ENCODE data around the gene MIPOL1.

The MIPOL1 gene

DNA sequence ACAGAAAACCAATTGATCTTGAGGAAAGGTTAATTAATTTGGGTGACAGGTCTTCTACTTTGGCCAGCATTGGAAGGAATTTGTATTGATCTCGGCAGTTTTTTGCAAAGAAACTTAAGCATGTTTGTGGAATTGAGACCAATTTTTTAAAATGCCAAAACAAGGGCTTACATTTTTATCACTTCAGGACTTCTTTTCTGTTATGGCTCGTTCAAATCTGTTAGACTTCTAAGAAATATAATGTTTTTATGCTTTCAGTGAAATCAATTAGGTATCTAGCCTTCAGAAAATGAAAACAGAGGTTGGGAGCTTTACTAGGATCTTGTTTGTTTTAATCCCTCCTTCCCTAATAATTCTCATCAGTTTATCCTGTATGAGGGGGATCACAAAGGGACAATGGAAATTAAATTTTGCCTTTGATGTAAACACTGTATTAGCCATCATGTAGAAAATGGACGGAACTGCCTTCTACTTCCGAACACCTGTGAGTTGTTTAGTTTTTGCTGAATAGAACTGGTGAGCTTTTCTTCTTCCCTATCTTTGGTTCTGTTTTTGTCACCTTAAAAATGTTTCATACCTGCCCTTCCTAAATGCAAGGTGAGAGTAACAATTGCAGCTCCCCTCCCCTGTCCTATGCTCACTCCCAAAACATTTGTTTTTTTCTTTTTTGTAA, 389.5 kb downstream of the MIPOL1 start:
- in situ Hi-C loops (cut with HindIII; ENCODE audit: low sequenced_read_pairs), result no loop called here
- DNase-seq (ENCODE audit: low read depth), result no peak
- no peak overlapping the region for H3K4me3 ChIP-seq (ENCODE audit: low read depth, low read length)
- TF ChIP-seq, protein P1, sequence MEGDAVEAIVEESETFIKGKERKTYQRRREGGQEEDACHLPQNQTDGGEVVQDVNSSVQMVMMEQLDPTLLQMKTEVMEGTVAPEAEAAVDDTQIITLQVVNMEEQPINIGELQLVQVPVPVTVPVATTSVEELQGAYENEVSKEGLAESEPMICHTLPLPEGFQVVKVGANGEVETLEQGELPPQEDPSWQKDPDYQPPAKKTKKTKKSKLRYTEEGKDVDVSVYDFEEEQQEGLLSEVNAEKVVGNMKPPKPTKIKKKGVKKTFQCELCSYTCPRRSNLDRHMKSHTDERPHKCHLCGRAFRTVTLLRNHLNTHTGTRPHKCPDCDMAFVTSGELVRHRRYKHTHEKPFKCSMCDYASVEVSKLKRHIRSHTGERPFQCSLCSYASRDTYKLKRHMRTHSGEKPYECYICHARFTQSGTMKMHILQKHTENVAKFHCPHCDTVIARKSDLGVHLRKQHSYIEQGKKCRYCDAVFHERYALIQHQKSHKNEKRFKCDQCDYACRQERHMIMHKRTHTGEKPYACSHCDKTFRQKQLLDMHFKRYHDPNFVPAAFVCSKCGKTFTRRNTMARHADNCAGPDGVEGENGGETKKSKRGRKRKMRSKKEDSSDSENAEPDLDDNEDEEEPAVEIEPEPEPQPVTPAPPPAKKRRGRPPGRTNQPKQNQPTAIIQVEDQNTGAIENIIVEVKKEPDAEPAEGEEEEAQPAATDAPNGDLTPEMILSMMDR (IDR thresholded peaks at IDR 0.05; ENCODE audit: low read depth, low read length, missing control alignments), result no peak

DNA sequence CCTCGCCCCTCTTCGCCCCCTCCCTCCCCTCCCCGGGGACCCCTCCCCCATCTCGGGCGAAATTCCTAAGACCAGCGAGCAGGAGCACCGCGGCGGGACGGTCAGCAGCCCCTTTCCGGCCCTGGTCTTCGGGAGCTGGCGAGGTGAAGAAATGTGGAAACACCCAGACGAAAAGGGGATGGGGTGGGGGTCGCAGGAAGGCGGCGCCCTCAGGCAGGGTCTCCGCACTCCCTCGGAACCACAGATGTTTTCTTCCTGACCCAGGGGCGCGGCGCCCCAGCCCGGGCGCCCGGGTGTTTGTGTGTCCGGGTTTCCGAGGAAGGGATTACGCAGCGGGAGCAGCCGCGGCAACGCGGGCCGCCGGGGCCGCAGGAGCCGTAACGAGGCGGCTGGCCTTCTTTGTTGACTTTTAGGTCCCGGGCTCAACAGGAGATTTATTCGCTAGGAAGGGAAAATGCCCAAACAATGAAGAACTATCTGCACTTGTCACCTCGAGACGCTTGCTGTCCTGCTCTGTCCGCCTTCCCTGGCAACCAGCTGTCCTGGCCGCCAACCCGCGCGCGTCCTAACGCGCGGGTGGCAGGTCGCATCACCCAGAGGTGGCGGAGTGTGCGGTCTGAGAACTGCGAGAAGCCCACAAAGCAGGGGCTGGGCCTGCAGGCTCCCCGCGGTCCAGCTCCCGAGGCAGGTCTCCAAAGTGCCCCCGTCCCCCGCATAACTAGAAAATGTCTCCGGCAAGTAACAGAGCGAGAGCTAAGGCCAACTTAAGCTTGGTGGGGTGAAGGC, 390.3 kb downstream of the MIPOL1 start:
- in situ Hi-C loops (cut with HindIII; ENCODE audit: low sequenced_read_pairs), result no loop called here
- no peak overlapping the region for H3K4me3 ChIP-seq (ENCODE audit: low read depth, low read length)

DNA sequence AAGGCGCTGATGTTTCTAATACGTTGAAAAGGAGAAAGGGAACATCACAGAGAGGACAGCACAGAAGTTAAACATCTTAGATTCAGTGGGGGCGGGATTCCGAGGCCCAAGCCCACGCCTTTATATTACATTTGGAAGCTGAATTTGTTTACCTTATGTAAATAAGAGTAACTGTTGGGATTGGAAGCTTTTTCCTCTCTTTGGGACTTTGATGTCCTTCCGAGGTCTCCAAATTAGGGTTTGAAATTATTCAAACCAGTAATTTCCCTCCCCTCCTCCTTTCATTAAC, 390.9 kb downstream of the MIPOL1 start:
- H3K4me3 ChIP-seq (ENCODE audit: low read depth, low read length), result no peak overlapping the region
- no peak for DNase-seq (ENCODE audit: low read depth)
- in situ Hi-C loops (cut with HindIII; ENCODE audit: low sequenced_read_pairs), result no loop called here
- TF ChIP-seq, protein P1 (IDR thresholded peaks at IDR 0.05; ENCODE audit: low read depth, low read length, missing control alignments), result no peak

More for the DNA sequence above, 390.3 kb downstream of the MIPOL1 start:
- DNase-seq (ENCODE audit: low read depth), result no peak
- TF ChIP-seq, protein P1 (IDR thresholded peaks at IDR 0.05; ENCODE audit: low read depth, low read length, missing control alignments), result no peak

DNA sequence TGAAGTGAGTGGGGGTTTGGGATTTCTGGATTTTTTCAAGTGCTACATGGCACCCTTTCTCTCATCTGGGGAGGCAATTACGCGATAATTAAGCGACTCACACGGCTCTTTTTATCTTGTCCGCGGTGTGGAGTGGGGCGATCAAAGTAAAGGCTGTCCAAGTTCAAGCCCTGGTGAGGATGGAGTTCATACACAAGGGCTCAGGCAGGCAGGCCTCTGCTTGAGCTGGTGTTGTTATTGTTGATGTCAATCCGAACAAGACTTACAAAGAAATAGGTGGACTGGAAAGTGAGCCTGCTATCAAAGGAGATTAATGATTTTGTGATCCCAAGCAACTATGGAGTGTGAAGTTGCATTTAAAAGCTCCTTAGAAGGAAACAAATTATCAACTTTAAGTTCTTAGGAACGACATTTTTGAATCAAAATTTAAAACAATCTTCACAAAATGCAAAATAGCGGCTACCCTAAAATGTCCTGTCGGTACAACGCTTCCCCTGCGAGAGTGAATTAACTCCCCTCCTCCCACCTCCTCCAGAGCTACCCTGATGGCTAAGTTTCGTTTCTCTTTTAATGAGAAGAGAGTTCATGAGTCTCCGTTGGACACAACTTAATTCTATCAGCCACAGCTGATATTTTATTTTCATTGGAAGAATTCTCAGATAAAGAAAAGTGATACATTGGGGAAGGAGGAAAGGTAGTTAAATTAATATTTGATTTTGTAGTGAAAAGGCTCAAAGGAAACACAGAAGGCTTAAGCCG, 391.4 kb downstream of the MIPOL1 start:
- H3K4me3 ChIP-seq (ENCODE audit: low read depth, low read length), result no peak overlapping the region
- no peak for DNase-seq (ENCODE audit: low read depth)
- TF ChIP-seq, protein P1 (IDR thresholded peaks at IDR 0.05; ENCODE audit: low read depth, low read length, missing control alignments), result no peak
- in situ Hi-C loops (cut with HindIII; ENCODE audit: low sequenced_read_pairs), result no loop called here

DNA sequence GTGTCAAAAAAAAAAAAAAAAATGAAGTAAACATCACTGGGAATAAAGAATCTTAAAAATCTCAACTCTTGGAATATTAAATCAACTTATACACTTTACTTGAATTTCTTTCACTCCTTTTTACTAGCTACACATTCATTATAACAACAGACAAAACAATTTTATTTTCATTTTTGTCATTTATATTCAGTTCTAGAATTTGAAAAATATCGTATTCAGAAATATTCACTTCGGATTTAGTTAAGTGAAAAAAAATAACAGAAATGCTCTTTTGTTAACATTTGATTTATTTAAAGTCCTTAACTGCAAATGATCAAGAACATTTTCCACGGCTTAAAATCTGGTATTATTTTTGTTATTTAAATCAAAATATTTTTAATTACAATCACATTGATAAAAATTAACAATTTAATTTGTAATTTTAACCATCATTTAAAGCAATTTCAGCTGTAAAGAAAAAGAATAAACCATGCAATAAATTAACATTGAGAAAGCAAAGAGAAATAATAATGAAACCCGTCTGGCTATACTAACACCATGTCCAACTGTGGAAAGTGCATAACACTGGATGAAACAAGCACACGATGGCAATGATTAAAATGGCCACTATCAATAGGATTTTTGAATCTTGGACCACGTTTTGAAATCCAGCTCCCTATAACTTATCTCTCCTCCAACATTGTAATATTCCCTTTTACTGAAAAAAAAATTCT, 392.1 kb downstream of the MIPOL1 start:
- TF ChIP-seq, protein P1 (IDR thresholded peaks at IDR 0.05; ENCODE audit: low read depth, low read length, missing control alignments), result no peak
- H3K4me3 ChIP-seq (ENCODE audit: low read depth, low read length), result no peak overlapping the region
- DNase-seq (ENCODE audit: low read depth), result no peak
- in situ Hi-C loops (cut with HindIII; ENCODE audit: low sequenced_read_pairs), result no loop called here
